ENCODE data around the gene CTDSPL2. TPM values are rescaled to one million over a fixed set of nuclear protein-coding genes. Genes with fewer than 3 reads are reported as not detected.
"Not testable (repeated sequence)": the region's sequence is repeated elsewhere in the genome, so short reads cannot be mapped to it uniquely, and the experiment has no call there.

CTDSPL2 gene
- total and polyA plus RNA-seq, 2 experiments from 2014 or later, result 42.2 to 86.2 TPM

GRCh38 chr15:44529864-44530604 is 102.6 kb downstream of the CTDSPL2 start:
- Histone ChIP-seq H3K27ac (ENCODE audit: low read depth) (0 out of 2 replicates have a peak overlapping the region, but pooled peaks have one; percentile 16), H3F3A (replicated peaks; ENCODE audit: low read depth) (peaks cover 12% of the 10 kb centered on the region; the same call in 1 of the 2 replicates), H3K36me3 (ENCODE audit: insufficient read depth) (peaks cover 7% of the 10 kb centered on the region; the same call in 1 of the 2 replicates), H3K4me1 (ENCODE audit: insufficient read depth) (no peaks in the 10 kb centered on the region), H3K27me3 (ENCODE audit: insufficient read depth) (no peaks in the 10 kb centered on the region), H4K20me1 (replicated peaks; ENCODE audit: insufficient read depth) (peaks cover 9% of the 10 kb centered on the region; the same call in 1 of the 2 replicates), H2AFZ (no peak overlapping the region), H3K4me3 (no peak overlapping the region), H3K9me2 (ENCODE audit: insufficient read depth) (no peaks in the 10 kb centered on the region), H3K4me2 (no peak overlapping the region), H3K79me2 (replicated peaks; ENCODE audit: insufficient read depth) (peaks cover 8% of the 10 kb centered on the region; the same call in 1 of the 2 replicates)
- Mint-ChIP-seq H3K36me3 (ENCODE audit: low read depth) (peaks cover 3% of the 10 kb centered on the region; the same call in 2 of the 3 replicates), H3K27me3 (ENCODE audit: insufficient read depth, low read depth, poor library complexity) (peaks cover 5% of the 10 kb centered on the region), H3K27ac (no peak overlapping the region), H3K9me3 (no peaks in the 10 kb centered on the region), H3K4me1 (peaks cover 2% of the 10 kb centered on the region; the same call in 2 of the 3 replicates), H3K4me3 (no peak overlapping the region)
- DNase-seq (ENCODE audit: low spot score) (no peak), ATAC-seq (peak; percentile 26; the same call in 2 of the 3 replicates)
- no peak for TF ChIP-seq CTCF (conservative IDR thresholded peaks at IDR 0.05; ENCODE audit: low read depth in 2 of 2)
- peak; percentile 19; the same call in 1 of the 2 replicates for TF ChIP-seq POLR2AphosphoS5 (IDR thresholded peaks at IDR 0.05; ENCODE audit: low read depth)

GRCh38 chr15:44530653-44531052 is 103.2 kb downstream of the CTDSPL2 start:
- no peaks in the 10 kb centered on the region for H3K9me3 Mint-ChIP-seq
- no peaks in the 10 kb centered on the region for H3K9me2 ChIP-seq (ENCODE audit: insufficient read depth)
- H3K36me3 Mint-ChIP-seq (ENCODE audit: low read depth), result peaks cover 6% of the 10 kb centered on the region; the same call in 2 of the 3 replicates
- no peak overlapping the region for H3K4me3 ChIP-seq
- no peaks in the 10 kb centered on the region; the same call in 1 of the 2 replicates for H3K4me1 ChIP-seq (ENCODE audit: insufficient read depth)
- DNase-seq (ENCODE audit: low spot score) (no peak), ATAC-seq (peak; percentile 19)
- peaks cover 5% of the 10 kb centered on the region; the same call in 2 of the 3 replicates for H3K4me1 Mint-ChIP-seq
- H3K27ac Mint-ChIP-seq, result no peak overlapping the region; the same call in 1 of the 2 replicates
- no peak overlapping the region for H3K4me3 Mint-ChIP-seq
- H3K27ac ChIP-seq (ENCODE audit: low read depth), result no peak overlapping the region
- H3K4me2 ChIP-seq, result no peak overlapping the region
- 0 out of 2 replicates have a peak, but pooled peaks cover 5% of the 10 kb centered on the region for H4K20me1 ChIP-seq (replicated peaks; ENCODE audit: insufficient read depth)
- H3K36me3 ChIP-seq (ENCODE audit: insufficient read depth), result 0 out of 2 replicates have a peak, but pooled peaks cover 4% of the 10 kb centered on the region
- H3K79me2 ChIP-seq (replicated peaks; ENCODE audit: insufficient read depth), result peaks cover 13% of the 10 kb centered on the region
- H3F3A ChIP-seq (replicated peaks; ENCODE audit: low read depth), result peaks cover 14% of the 10 kb centered on the region; the same call in 1 of the 2 replicates
- H3K27me3 Mint-ChIP-seq (ENCODE audit: insufficient read depth, low read depth, poor library complexity), result peaks cover 5% of the 10 kb centered on the region
- no peak for TF ChIP-seq CTCF (conservative IDR thresholded peaks at IDR 0.05; ENCODE audit: low read depth in 2 of 2)
- no peak for TF ChIP-seq ETS1 (IDR thresholded peaks at IDR 0.05)
- TF ChIP-seq JUNB (IDR thresholded peaks at IDR 0.05; ENCODE audit: unreplicated experiment), result no peak
- no peak for TF ChIP-seq CREB1 (CRISPR knock-in tag; IDR thresholded peaks at IDR 0.05; ENCODE audit: low read depth)
- TF ChIP-seq ZNF114 (CRISPR knock-in tag; IDR thresholded peaks at IDR 0.05), result no peak
- TF ChIP-seq EZH2phosphoT487 (IDR thresholded peaks at IDR 0.05; ENCODE audit: unreplicated experiment), result no peak
- H3K27me3 ChIP-seq (ENCODE audit: insufficient read depth), result no peaks in the 10 kb centered on the region
- H2AFZ ChIP-seq, result no peak overlapping the region

- not testable (repeated sequence) for H3K9me3 Mint-ChIP-seq; H3K4me3 Mint-ChIP-seq; DNase-seq (ENCODE audit: low spot score); H3K4me2 ChIP-seq; H3K4me1 ChIP-seq (ENCODE audit: insufficient read depth); H3K27me3 ChIP-seq (ENCODE audit: insufficient read depth); H3K27me3 Mint-ChIP-seq (ENCODE audit: insufficient read depth, low read depth, poor library complexity); H2AFZ ChIP-seq; ATAC-seq; H3K27ac ChIP-seq (ENCODE audit: low read depth); H4K20me1 ChIP-seq (replicated peaks; ENCODE audit: insufficient read depth); H3K27ac Mint-ChIP-seq; H3K36me3 ChIP-seq (ENCODE audit: insufficient read depth); H3K4me3 ChIP-seq; H3K9me2 ChIP-seq (ENCODE audit: insufficient read depth)
- Mint-ChIP-seq H3K4me1 (peaks cover 10% of the 10 kb centered on the region), H3K36me3 (ENCODE audit: low read depth) (peaks cover 11% of the 10 kb centered on the region)
- Histone ChIP-seq H3K79me2 (replicated peaks; ENCODE audit: insufficient read depth) (peaks cover 13% of the 10 kb centered on the region), H3F3A (replicated peaks; ENCODE audit: low read depth) (peaks cover 22% of the 10 kb centered on the region; the same call in 1 of the 2 replicates)
Measured at GRCh38 chr15:44532275-44532674, 104.8 kb downstream of the CTDSPL2 start.
